Fibroblast of skin of left quadriceps (primary cell): ENCODE data around the gene SP110.

Experiments used
- DNase-seq, 2 experiments: peaks; one replicate each; pipeline ENCODE4 v3.0.0-alpha.2; 2013; ENCODE audit warnings: low read depth in 2 of 2

Gene SP110

DNA sequence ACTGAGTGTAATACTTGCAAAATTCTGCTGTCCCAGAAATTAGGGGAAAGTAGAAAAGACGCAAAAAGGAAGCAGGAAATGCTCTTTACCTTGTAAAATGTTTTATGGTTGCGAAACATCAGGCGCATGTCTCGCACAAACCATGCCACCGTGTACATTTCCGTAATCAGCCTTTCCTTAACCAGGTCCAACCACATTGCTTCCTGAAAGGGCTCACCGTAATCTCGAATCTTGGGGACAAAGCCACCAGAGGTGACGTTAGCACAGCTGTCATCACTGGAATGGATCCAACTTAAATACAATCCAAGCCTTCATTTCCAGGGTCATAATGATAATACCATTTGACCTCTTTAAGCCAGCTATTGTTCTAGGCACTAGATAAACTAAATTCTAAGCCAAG, 49.3 kb downstream of the SP110 start:
- no peak for DNase-seq

- DNase-seq, result no peak
These were observed 53.1 kb downstream of the SP110 start for GRCh38 chr2:230166557-230167170.

DNA sequence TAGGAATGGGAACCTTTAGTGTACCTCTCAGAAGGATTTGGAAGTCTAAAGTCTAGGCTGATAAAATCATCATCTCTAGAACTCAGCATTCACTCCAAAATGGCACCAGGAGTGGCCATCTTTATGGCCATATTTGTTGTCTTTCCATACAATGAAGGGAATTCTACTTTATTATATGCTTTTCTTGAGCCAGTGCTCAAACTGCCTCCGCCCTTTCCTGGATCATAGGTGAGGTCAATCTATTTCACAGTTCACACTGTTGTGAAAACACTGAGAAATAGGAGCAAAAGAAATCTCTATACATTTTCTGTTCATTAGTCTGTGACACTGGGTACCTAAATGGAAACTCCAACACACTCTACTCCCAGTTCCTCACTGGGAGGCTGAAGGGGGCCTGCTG, 55.6 kb downstream of the SP110 start:
- no peak for DNase-seq

GRCh38 chr2:230162981-230163380, 56.8 kb downstream of the SP110 start:
- DNase-seq, result no peak

GRCh38 chr2:230161184-230161583, 58.6 kb downstream of the SP110 start:
- no peak for DNase-seq

GRCh38 chr2:230160112-230160660, 59.6 kb downstream of the SP110 start:
- peak; percentile 9 to 13 for DNase-seq

GRCh38 chr2:230158468-230158867, 61.3 kb downstream of the SP110 start:
- DNase-seq, result no peak

- no peak for DNase-seq
These were observed 62.7 kb downstream of the SP110 start for GRCh38 chr2:230156782-230157699.

DNA sequence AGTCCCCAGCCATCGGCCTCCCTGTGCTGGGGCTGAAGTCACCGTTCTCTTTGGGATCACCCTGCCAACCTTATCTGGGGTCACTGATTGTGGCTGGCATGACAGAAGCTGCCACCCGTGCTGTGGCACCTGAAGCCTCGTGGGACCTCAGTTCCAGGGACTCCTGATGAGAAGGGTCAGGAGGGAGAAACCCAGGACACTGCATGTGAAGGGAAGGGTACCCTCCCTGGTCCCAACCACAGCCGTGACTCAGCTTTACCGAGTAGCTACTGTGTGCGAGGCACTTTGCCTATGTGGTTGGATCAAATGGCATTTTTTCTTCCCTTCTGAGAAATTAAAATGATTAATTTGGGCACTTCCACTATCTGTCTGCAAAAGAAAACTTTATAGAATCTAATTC, 64.4 kb downstream of the SP110 start:
- DNase-seq, result no peak

- no peak for DNase-seq
These were observed 66.3 kb downstream of the SP110 start for GRCh38 chr2:230153390-230153976.

DNA sequence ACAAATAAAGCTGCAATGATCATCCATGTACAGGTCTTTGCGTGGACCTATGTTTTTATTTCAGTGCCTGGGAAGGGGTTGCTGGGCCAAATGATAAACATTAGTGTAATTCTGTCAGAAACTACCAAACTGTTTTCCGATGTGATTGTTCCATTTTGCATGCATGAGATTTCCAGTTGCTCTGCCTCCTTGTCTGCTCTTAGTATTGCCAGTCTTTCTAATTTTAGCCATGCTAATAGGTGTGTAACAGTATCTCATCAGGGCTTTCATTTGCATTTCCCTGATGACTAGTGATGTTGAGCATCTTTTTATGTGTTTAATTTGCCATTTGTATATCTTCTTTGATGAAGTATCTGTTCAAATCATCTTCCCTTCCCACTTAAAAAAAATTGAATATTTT, 67.5 kb downstream of the SP110 start:
- DNase-seq, result no peak

DNA sequence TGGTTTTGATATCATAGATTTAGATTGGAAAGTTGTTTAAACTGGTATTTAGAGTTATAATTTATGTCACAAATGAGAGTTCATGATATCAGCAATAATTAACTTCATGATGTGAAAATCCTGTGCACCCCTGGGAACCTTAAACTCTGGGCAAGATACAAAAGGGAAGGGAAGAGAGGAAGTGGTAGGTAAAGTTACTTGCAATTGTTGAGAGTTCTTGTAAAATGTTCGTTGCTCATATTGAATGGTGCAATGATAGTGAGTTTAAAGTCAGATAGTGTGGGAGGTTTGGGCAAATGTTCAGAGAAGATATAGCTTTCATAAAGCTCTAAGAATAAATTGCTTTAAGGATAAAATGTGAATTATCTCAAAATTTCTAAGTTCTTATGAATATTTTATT, 75.4 kb downstream of the SP110 start:
- no peak for DNase-seq

DNA sequence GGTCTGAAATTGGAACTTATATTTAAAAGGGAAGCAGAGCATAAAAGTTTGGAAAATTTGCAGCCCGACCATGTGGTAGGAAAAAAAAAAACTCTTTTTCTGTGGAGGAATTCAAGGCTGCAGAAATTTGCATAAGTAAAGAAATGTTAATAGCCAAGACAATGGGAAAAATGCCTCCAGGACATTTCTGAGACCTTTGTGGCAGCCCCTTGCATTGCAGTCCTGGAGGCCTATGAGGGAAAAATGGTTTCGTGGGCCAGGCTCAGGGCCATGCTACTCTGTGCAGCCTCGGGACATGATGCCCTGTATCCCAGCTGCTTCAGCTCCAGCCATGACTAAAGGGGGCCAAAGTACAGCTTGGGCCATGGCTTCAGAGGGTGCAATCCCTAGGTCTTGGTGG, 79.1 kb downstream of the SP110 start:
- no peak for DNase-seq

DNA sequence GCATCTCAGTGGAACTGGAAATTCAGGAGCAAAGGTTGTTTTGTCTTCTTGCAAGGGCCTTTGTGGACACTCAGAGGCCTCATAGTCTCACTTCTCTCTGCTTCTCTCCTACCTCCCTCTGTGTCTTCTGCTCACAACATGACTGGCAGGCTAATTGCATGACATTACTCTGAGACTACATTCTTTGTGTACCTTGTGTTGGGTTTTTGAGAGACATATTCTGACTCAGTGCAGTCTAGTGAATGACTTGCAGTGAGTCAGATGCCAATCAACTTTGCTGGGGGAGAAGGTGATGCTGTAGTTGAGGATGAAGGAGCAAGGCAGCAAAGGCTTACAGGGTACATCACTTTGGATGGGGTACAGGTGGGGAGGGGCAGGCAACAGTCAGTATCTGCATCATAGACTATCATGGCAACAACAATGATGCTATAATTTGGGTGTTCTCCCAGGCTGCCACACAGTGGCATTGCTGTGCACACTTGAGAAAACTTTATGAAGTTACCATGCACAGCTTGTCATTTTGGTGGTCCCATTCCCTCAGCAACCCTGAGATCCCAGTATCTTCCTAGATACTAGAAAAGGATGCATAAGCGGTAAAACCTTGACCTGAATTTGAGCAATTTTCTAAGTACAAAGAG, 81.8 kb downstream of the SP110 start:
- DNase-seq, result no peak

DNA sequence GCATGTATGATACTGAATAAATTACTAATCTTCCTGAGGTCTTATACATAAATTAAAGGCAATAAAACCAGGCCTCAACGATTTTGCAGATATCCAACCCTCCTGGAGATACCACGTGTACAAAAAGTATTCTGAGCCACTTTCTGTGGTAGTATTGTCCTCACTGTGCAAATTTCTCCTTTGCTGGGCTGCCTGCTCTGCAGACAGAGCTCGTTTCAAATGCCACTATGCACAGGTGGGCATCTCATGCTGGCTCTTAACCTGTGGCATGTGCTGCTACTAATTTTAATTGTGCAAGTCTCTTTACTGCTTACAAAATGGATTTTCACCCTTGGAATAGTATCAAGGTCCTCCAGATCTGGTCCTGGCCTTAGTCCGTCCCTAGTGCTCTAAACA, 84.7 kb downstream of the SP110 start:
- DNase-seq, result no peak

GRCh38 chr2:230134496-230135129, 85.2 kb downstream of the SP110 start:
- DNase-seq, result no peak

- no peak for DNase-seq
These were observed 88.4 kb downstream of the SP110 start for GRCh38 chr2:230131366-230131765.

DNA sequence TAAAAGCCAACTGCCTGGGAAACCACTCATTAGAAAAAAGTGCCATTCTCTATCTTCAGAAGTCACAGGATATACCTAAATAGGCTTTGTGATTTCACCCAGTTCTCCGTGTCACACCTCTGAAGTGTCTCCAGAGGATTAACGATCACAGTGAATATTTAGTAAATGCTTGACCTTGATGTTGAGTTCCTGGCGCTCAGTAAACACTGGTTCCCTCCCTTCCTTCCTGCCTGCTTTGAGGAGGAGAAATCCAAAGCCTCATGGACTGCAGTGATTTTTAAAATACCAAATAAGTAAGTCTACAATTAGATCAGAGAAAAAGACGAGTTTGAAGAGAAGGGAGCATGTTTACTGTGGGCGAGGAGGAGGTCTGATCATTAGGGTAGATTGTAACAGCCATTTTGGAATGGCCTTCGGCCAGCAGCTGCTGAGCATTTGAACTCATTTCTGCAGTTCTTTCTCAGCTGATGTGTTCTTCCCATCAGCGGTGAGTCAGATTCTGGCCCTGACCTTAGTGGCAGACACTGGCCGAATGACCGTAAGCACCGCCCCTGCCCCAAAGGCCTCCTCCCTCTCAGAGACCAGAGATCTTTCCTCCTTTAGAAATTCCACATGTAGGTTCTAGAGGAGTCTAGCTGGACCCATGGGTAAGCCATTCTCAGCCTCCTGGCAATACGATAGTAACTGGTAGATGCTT, 89.0 kb downstream of the SP110 start:
- DNase-seq, result no peak

DNA sequence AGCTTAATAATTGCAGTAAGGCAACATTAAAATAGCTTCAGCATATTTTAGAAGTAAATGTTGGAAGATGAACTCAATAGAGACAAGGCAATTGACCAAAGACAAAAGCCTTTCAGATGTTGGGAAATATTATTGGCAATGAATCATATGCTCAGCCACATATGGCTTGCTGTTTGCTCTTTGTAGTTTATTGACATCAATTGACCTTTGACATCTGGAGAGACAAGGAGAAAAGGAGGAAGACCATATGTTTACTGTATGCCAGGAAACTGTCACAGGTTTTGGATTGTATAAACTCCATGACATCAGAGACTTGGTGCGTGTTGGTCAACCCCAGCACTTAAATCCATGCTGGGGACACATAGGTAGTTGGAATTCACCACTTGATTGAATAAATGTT, 90.4 kb downstream of the SP110 start:
- no peak for DNase-seq

DNA sequence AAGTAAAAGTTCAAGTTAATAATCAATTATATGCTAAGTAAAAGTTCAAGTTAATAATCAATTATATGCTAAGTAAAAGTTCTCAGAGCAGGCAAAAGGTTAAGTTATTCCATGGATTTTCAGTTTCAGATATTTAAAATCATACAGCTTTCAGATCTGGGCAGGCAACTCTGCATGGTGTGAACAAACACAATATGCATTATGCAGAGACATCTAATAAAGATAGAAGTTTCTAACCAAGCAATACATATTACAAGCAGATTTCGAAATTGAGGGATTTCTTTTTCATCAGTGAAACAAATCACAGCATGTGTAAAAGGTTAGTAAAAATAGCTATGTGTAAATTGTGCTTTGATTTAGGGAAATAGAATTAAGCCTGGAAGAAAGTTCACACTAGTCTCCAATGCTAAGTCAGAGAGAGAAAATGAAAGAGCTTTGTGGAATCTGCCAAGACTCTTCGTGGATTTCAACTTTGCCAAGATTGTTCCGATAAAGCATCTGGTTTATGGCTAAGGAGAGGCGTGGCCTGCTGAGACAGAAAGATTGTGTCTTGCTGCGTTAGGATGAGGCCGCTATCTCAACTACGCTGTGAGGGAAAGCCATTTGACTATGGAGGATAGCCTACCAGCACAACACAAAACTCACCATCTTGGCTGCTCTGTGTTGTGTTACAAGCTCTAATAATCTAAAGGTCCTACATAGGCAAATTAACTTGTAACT, 91.0 kb downstream of the SP110 start:
- DNase-seq, result peak; percentile 12 to 20
